Adipose tissue (tissue), 3 donors: ENCODE results near the gene MARK3. TPM values are rescaled to one million over a fixed set of nuclear protein-coding genes. Genes with fewer than 3 reads are reported as not detected.

Experiments used
- H3K27ac ChIP-seq: one replicate; pipeline ENCODE4 v1.5.1; 2013; ENCODE audit warnings: low read depth, low read length
- WGBS, 3 donors: extraction: QIAGEN DNeasy Blood & Tissue Kit; methylation state at CpG; one replicate each; pipeline ENCODE4 v1.1.7; 2013; 5-methylcytosine and 5-hydroxymethylcytosine counted together
- polyA plus RNA-seq, 3 donors: library from polyadenylated mRNA; stranded (reverse); fragments of 200-250 nt; gene quantifications; one replicate each; pipeline ENCODE4 v1.2.3, GENCODE V29; 2013
- donor health status: healthy with polysubstance abuse.
- donor health status: Bipolar disorder and iron deficiency.
- donor health status: healthy.

The MARK3 gene
- polyA plus RNA-seq, 3 donors: 36.4 to 47.8 (median 43.5) TPM

DNA sequence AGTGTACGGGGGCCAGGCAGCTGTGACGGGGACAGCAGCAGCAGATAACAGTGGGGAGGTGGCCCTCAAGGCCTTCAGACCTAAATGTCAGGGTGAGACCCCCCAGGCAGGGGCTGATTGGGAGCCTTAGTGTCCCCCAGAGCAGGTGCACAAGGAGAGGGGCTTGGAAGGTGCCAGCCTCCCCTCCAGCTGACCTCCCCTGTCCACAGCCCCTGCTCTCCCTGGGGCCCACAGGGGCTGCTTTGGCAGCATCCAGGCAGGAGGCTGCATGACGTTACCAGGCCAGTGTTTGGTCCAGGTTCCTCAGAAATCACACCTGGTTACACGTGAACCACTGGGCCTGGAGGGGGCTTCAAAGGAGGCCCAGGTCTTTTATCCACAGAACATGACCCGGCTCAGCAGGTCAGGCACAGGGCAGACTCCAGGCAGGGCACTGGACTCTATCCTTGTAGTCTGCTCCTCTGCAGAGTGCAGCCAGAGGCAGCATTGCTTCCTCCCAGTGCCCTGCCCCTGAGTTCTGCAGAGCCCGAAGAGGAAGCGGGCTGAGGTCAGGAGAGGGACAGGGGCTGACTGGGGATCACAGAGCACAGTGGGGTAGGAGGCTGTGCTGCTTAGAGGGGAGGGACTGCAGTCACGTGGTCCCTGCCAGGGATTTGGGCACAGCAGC is 141.2 kb downstream of the MARK3 start:
- 62 to 74% (median 67%) methylated on average over 8 of the region's 8 CpGs for WGBS, 3 donors
- no peak overlapping the region for H3K27ac ChIP-seq

DNA sequence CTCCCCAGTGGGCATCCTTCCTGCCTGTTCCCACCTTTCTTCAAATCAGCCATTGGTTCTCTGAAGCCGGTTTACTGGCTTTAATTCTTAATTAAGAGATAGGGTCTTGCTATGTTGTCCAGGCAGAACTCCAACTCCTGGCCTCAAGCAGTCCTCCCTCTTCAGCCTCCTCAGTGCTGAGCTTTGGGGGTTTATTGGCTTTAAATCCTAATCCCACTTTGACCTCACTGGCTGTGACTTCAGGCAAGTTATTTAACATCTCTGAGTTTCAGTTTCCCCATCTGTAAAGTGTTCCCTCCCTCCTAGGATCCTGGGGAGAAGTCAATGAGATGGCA is 141.7 kb downstream of the MARK3 start:
- H3K27ac ChIP-seq: no peak overlapping the region
- WGBS, 3 donors: 76 to 100% (median 83%) methylated on average over 1 of the region's 1 CpG

DNA sequence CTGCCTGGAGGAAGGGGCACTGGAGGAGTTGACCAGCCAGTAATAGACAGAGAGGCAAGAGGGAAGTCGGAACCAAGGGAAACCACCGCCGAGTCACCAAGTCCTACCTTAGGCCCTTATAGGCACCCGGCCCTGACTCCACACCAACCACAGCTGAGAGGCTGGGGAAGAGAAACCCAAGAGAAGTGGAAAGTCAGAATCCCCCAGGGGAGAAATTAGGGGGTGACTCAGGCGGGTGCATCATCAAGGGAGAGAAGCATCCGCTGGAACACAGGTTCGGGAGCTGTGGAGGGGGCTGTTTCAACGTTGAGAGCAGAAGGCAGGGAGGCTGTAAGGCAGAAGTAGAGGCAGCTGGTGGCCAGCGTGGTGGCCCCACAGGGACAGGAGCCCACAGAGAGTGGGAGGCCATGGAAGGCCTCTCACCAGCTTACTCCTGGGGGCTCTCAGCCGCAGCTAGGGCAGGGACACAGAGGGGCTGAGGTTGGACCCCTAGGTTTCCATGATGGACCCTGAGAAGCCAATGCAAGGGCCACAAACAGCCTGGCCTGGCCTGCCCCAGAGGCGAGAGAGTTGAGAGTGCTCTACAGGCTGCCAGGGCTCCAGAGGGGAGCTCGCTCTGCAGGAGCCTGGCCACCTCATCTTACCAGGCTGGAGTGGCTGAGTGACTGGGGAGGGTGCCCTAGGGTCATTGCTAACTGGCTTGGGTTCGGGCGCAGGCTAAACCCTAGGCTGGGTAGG is 142.4 kb downstream of the MARK3 start:
- 71 to 87% (median 79%) methylated on average over 14 of the region's 14 CpGs for WGBS, 3 donors
- H3K27ac ChIP-seq: no peak overlapping the region

DNA sequence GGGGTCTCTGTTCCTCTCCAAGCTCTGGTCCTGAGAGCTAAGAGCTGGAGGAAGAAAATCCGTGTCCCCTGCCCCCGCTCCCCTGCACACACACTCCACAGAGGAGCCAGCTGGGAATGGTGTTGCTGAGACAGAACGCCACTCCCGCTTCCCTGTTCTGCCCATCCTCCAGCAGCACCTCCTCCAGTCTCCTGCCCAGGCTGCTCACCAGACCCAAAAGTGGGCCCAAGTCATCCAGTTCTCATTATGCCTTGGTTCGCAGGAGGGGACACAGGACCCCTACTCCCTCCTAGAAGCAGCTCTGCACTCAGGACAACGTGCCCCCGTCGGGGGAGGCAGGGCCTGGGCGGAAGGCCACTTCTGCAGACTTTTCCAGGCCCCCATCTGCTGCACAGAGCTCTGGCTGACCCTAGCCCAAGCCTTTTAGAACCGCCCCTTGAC is 143.0 kb downstream of the MARK3 start:
- H3K27ac ChIP-seq: no peak overlapping the region
- WGBS, 3 donors: 45 to 47% (median 46%) methylated on average over 10 of the region's 10 CpGs

DNA sequence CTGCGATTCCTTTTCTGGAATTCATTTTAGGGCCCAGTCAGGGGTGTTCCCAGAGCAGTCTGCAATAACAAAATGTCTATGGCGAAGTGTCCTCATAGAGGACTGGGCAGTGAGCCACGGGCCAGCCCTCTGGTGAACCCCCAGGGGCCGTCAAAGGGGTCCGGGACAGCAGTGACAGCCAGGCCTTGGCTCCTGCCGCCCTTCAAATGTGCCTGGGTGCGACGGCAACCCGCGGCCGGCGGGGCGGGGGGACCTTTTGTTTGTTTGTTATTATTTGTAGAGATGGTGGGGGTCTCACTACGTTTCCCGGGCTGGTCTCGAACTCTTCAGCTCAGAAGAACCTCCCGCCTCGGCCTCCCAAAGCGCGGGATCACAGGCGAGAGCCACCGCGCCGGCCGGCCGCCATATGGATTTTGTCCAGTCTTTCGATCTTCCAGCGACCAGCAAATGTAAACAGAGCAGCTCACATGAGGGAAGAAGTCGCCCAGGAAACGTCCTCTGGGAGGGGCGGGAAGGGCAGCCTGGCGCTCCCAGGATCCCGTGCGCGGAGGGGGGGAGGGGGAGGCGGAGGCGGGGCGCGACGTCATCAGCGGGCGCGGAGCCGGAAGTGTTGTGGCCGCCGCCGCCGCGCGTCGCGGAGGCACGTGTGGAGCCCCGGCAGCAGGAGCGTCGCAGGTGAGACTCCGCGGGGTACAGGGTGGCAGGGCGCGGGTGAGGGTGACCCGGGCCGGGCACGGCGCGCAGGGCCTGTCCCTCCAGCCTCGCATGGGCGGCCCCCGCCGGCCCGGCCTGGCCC is 143.6 kb downstream of the MARK3 start, which contains the start of gene TRMT61A:
Gene TRMT61A (plus strand): TSS at position 610 of the 796 bp plus-strand sequence. CDS start 783 bp downstream, outside the sequence.
- 2 to 3% (median 3%) methylated on average over 50 to 70 of the region's 70 CpGs for WGBS, 3 donors
- H3K27ac ChIP-seq: no peak within 1 kb of the TSS

GRCh38 chr14:103529383-103530365 is 144.5 kb downstream of the MARK3 start:
- no peak overlapping the region for H3K27ac ChIP-seq
- 49 to 51% (median 50%) methylated on average over 40 to 42 of the region's 42 CpGs for WGBS, 3 donors

DNA sequence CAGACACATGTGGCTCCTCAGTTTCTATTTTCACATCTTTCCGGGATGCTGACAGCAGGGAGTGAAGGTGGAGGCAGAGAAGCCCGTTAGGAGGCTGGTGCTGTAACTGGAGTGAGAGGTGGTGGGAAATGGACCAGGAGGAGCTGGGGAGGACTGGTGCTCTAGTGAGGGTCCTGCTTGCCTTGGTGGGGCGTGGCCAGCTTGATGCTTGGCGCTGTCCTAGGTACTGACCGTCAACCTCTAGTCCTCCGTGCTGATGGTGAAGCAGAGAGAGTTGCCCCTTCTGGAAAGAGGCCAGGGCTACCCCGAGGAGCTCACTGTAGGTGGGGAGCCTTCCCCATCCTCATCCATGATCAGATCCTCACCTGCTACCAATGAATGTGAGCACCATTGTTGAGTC is 145.2 kb downstream of the MARK3 start:
- WGBS, 3 donors: 61 to 64% (median 63%) methylated on average over 7 of the region's 7 CpGs
- no peak overlapping the region for H3K27ac ChIP-seq

DNA sequence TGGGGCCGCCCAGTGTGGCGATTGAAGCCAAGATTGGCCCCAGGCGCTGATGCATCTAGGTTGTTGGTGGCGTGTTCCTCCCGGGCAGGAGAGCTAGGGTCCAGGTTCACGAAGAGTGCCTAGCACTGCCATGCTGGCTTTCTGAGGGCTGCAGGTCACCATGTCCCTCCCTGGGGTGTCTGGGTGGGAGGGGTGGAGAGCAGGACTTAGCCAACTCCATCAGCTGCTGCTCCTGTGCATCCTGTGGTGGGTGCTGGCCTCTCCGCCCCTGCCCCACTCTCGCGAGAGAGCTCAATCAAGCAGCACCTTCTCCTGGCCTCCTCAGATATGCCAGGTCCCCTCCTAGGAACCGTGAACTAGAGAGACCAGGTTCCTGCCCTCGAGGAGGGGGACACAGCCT is 145.6 kb downstream of the MARK3 start:
- 89 to 92% (median 90%) methylated on average over 10 to 11 of the region's 11 CpGs for WGBS, 3 donors
- H3K27ac ChIP-seq: no peak overlapping the region

- H3K27ac ChIP-seq: no peak overlapping the region
- 87 to 91% (median 88%) methylated on average over 13 to 15 of the region's 15 CpGs for WGBS, 3 donors
Measured at GRCh38 chr14:103531421-103532215, 146.4 kb downstream of the MARK3 start.

DNA sequence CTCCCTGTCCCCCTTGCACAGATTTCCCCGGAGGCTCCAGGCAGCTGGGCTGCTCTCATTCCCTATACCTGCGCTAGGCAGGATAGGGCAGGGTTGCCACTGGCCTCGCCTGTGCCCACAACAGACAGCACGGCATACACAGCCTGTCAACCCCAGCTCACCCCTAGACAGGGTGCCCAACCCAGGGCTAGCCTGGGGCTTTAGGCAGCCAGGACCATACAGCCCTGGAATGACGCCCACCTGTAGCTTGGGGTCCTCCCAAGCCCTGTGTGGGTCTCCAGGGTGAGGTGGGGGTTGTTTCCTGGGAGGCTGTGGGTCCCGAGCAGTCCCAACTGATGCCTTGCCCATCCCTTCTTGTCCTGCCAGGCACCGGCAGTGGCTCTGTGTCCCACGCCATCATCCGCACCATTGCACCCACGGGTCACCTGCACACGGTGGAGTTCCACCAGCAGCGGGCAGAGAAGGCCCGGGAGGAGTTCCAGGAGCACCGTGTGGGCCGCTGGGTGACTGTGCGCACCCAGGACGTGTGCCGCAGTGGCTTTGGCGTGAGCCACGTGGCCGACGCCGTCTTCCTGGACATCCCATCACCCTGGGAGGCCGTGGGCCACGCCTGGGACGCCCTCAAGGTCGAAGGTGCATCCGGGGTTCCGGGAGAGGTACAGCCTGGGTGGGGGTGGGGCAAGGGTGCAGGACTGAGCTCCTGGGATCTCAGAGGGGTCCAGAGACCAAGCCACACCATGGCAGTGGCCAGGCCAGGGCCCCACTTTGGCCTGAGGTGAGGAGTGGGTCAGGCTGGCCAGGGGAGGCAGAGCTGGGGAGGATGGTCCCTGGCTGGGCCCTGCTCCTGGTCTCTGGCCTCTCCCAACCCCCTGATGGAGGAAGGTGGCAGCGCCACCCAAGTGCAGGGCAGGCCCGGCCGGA is 147.3 kb downstream of the MARK3 start:
- 86 to 89% (median 88%) methylated on average over 32 of the region's 32 CpGs for WGBS, 3 donors
- H3K27ac ChIP-seq: no peak overlapping the region

DNA sequence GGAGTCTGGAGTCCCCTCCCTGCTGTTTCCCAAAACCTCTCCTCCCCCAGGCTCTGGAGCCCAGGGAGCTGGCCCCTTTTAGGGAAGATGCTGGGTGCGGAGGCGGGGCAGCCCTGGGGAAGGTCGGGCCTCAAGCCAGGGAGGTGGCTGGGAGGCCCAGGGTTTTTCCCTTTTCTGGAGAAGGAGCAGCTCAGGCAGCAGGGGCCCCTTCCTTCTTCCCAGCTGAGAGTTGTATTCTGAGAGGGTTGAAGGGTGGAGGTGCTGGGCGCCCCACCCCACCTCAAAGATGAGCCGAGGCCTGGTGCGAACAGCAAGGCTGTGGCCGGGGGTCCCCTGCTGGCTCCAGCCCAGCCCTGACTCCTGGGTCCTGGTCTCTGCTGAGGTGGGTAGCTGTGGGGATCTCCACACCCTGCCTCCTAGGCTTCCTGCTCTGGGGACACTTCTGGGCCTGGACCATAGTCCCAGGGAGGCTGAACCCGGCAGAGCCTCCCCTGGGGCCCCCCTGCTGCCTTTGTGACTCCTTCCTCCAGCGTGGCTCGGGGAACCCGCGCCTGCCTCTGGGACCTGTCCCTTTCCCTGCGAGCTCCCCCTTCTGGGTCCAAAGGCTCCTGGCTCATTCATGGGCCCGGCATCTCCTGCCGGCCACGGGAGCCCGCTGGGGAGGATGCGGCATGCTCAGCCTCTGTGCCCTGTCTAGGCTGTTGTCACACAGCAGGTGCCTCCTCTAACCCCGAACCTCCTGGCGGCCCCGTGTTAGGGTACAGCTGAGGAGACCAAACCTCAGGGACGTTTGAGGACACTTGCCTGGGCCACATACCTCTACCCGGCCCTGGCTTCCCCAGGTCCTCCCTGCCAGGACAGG is 148.2 kb downstream of the MARK3 start:
- H3K27ac ChIP-seq: no peak overlapping the region
- 80 to 82% (median 81%) methylated on average over 23 of the region's 23 CpGs for WGBS, 3 donors

DNA sequence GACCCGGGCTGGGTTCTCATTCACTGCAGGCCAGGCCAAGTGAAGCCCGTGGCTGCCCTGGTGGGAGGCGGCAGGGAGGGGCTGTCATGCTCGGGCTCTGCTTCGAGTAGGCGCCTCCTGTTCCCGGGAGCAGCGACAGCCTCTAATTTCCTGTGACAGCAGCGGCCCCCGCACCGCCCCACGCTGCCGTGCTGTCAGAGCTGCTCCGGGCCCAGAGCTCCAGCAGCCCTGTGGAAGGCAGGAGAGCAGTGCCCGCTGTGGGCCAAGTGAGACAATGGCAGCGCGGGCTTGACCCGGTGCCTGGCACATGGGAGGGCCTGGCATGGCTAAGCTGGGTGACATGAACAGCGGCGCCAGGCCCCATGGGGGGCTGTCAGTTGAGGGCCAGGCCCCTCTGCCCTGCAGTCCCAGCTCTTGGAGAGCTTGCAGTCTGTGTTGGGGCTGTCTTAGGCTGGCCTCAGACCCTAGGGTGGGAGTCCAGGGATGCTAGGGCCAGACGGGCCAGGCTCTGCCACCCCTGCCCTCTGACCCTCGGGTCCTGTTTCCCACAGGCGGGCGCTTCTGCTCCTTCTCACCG is 148.9 kb downstream of the MARK3 start:
- no peak overlapping the region for H3K27ac ChIP-seq

GRCh38 chr14:103534576-103535061 is 149.4 kb downstream of the MARK3 start:
- WGBS, 3 donors: 85 to 88% (median 85%) methylated on average over 21 to 22 of the region's 22 CpGs

More for the DNA sequence above, 148.9 kb downstream of the MARK3 start:
- 82 to 91% (median 85%) methylated on average over 22 to 25 of the region's 25 CpGs for WGBS, 3 donors

GRCh38 chr14:103535081-103535890 is 150.1 kb downstream of the MARK3 start:
- no peak overlapping the region for H3K27ac ChIP-seq

More at GRCh38 chr14:103534576-103535061, 149.4 kb downstream of the MARK3 start:
- no peak overlapping the region for H3K27ac ChIP-seq

More at GRCh38 chr14:103535081-103535890, 150.1 kb downstream of the MARK3 start:
- WGBS, 3 donors: 71 to 91% (median 79%) methylated on average over 21 of the region's 21 CpGs
